HG03196 (cell line): Measurements from ENCODE around the gene CHID1.

ENCODE experiments used
- ATAC-seq: cut with Tn5 transposase; IDR thresholded peaks from one replicate; pipeline ENCODE4 v1.9.1; 2021; ENCODE audit not compliant: unreplicated experiment

The CHID1 gene

GRCh38 chr11:888310-889212 is 22.0 kb downstream of the CHID1 start:
- ATAC-seq, result no peak

DNA sequence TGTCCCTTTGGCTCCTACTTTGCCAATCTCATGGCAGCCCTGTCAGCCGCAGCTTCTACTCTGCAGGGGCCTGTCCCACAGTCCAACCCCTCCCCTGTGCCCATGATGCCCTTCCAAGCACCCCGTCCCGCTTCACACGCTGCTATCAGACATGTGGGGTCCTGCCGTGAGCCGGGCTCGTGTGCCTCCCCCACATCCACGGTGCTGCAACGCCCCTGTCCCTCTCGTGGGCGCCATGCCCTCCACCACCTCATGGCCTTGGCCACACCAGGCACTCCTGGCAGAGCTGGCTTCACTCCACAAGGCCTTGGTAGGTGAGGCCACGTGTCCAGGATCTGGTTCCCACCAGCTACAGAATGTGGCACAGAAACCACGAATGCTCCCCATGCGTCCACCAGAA is 23.0 kb downstream of the CHID1 start:
- no peak for ATAC-seq

GRCh38 chr11:886568-886967 is 24.0 kb downstream of the CHID1 start:
- no peak for ATAC-seq

- no peak for ATAC-seq
These were observed 26.0 kb downstream of the CHID1 start for GRCh38 chr11:884578-885070.

- no peak for ATAC-seq
These were observed 27.1 kb downstream of the CHID1 start for GRCh38 chr11:883527-883926.

- no peak for ATAC-seq
These were observed 28.0 kb downstream of the CHID1 start for GRCh38 chr11:882596-882995.

DNA sequence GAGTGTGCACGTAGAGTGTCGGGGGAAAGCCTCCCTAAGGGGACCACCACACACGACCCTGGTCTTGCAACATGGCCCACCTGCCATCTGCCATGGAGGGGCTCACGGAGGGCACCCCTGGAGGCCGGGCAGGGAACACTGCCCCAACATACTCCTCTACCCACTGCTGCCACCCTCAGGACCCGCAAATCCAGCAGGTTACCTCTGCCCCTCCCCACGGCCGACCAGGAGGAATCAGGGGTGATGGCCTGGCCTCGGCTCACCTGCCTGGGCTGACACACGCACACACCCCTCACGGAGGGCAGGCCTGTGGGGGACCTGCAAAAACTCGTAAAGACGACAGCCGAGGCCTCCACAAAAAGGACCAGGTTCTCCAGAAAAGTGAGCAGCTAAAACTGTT is 30.2 kb downstream of the CHID1 start:
- ATAC-seq, result no peak

DNA sequence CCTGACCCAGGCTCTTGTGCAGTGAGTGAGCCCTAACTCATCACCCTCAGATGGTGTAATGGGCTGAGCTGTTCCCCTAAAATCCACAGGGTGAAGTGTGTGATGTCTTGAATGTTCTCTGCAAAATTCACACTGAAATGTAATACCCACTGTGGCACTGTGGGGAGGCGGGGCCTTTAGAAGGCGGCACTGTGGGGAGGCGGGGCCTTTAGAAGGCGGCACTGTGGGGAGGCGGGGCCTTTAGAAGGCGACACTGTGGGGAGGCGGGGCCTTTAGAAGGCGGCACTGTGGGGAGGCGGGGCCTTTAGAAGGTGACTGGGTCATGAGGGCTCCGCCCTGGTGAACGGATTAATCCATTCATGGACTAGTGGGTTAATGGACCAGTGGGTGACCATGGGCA is 33.0 kb downstream of the CHID1 start:
- ATAC-seq, result no peak

GRCh38 chr11:876545-876944 is 34.1 kb downstream of the CHID1 start:
- ATAC-seq, result no peak

GRCh38 chr11:875769-876301 is 34.8 kb downstream of the CHID1 start:
- no peak for ATAC-seq

GRCh38 chr11:875203-875602 is 35.4 kb downstream of the CHID1 start:
- no peak for ATAC-seq

- no peak for ATAC-seq
These were observed 36.9 kb downstream of the CHID1 start for GRCh38 chr11:873706-874105.

- no peak for ATAC-seq
These were observed 37.8 kb downstream of the CHID1 start for GRCh38 chr11:872799-873198.

DNA sequence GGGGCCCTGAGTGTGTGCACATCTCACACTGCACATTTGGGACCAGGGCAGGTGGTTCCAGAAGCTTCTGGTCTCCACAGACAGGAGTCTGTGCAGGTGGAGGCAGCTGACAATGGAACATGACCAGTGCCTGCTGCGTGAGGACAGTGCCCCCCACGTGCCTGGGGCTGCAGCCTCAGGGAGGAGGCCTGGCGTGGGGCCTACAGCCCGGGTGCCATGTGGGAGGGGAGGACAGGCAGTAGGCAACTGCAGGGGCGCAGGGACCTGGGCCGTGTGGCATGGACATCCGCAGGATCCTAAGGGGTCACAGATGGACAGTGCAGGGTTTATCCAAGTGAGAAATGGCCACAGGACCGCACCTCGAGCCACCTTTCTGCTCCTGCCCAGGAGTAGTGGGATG is 39.1 kb downstream of the CHID1 start:
- no peak for ATAC-seq

- ATAC-seq, result no peak
These were observed 40.2 kb downstream of the CHID1 start for GRCh38 chr11:870418-870817.

GRCh38 chr11:870127-870413 is 40.5 kb downstream of the CHID1 start:
- no peak for ATAC-seq

DNA sequence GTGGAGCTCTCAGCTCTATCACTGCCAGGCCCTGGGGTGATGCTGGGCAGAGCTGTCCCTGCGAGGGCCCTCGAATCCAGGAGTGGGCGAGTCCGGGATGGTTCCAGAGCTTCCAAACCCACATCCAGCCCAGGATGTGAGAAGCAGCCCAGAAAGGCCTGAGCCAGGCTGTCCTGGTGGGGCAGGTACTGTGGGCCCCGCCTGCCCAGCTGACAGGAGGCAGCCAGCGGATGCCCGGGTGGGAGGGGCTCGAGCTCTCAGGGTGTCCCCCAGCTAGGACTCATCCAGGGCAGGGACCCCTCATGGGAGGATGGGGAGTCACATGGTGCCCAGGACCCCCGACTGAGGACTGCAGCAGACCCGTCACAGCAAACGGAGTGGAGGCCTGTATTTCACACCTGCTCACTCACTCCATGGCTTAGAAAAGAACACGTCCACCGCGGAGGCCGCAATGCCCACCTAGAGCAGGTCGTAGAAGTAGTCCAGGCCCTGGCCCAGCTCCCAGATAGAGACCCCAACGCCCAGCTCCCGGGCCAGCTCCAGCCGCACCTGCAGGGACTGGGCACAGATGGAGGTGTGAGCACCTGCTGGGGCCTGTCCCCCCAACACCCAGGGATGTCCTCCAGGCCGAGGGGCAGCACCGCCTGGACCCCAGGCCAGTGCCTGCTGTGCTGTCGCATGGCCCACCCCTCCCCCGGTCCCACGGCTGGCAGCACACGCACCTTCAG is 41.0 kb downstream of the CHID1 start:
- no peak for ATAC-seq

- no peak for ATAC-seq
These were observed 41.8 kb downstream of the CHID1 start for GRCh38 chr11:868802-869201.

DNA sequence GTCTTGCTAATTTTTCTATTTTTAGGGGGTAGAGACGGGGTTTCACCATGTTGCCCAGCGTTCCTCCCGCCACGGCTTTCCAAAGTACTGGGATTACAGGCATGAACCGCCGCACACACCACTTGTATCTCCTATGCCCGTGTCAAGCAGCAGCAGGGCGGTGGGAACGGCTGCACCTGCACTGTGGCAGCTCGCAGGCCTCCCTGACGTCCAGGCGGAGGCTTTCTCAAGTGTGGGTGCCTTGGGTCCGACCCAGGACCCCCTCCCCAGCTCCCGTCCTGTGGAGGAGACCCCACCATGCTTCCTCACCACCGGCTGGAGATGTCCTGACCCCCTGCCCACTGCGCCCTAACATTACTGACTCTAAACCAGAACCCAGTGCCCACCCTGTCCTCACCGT is 42.2 kb downstream of the CHID1 start:
- ATAC-seq, result no peak

DNA sequence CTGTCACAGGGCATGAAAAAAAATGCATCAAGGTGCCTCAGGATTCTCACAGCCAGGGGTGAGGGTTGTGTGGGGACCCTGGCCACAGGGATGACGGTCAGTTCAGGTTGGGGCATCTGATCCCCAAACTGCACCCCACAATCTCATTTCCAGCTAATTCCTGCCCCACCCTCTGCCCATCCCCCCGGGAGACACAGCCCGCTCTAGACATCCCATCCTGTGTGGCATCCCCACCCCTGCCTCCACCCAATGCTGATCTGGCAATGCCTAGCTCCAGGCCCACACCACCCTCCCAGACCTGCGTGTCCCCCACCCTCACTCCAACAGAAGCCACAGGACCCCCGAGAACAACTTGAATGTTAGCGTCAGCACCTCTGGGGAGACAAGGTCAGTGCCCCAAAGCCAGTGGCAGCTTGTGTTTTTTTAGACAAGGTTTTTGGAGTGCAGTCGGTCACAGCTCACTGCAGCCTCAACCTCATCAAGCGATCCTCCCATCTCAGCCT is 42.7 kb downstream of the CHID1 start:
- no peak for ATAC-seq

- ATAC-seq, result no peak
These were observed 44.1 kb downstream of the CHID1 start for GRCh38 chr11:866481-866880.
